ENCODE data around the gene HS6ST3.

The HS6ST3 gene

DNA sequence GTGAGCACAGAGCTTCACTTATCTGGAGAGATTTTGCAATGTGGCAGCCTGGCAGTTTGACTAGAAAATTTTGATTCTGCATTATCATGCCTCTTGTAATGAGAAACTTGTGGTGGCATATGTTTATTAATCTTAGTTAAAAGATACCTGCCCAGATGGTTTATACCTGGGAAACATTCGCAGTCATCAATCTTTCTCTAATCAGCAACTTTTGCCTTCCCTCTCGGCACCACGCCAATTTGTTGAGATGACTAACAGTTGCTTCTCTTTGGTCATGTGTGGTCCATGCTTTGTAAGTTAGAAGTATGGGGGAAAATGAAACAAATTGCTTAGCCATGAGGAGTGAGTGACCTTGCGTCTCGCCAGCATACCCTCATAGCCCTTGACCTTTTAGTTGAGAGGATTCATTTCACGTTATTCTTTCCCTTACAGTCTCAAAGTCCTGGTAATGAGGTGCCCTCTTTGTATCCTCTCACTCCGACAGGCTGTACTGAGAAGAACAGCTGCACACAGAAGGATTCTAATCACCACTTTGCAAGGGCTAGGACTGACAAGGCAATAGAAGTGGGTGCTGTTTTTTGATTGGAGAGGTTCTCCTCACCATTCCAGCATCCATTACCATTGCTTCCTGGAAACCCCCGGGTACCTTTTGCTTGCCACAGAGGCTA is 703.0 kb downstream of the HS6ST3 start:
- DNase-seq = no peak
- intact Hi-C loops (cut with DNase I; ENCODE audit: low total_unique reads) = no loop called here
- TF ChIP-seq, protein P1, sequence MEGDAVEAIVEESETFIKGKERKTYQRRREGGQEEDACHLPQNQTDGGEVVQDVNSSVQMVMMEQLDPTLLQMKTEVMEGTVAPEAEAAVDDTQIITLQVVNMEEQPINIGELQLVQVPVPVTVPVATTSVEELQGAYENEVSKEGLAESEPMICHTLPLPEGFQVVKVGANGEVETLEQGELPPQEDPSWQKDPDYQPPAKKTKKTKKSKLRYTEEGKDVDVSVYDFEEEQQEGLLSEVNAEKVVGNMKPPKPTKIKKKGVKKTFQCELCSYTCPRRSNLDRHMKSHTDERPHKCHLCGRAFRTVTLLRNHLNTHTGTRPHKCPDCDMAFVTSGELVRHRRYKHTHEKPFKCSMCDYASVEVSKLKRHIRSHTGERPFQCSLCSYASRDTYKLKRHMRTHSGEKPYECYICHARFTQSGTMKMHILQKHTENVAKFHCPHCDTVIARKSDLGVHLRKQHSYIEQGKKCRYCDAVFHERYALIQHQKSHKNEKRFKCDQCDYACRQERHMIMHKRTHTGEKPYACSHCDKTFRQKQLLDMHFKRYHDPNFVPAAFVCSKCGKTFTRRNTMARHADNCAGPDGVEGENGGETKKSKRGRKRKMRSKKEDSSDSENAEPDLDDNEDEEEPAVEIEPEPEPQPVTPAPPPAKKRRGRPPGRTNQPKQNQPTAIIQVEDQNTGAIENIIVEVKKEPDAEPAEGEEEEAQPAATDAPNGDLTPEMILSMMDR (IDR thresholded peaks at IDR 0.05) = no peak

DNA sequence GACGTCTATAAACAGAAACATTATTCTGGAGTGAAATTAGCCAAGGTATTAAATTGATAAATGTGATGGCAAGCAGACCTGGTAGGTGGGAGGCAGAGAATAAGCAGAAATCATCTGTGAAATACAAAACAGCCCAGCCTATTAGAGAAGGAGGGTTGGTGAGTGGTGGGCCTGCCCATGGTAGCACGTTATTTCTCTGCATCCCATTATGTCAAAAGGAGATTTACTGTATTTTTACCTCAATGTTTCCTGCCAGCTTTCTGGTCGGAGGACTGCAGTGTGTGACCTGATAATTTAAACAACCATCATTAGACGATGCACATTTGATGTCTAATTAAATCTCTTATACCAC is 703.5 kb downstream of the HS6ST3 start:
- TF ChIP-seq, protein P1 (IDR thresholded peaks at IDR 0.05) = no peak
- Histone ChIP-seq H3K27me3 (no peaks in the 10 kb centered on the region), H3K4me3 (no peak overlapping the region), H3K27ac (no peak overlapping the region), H3K4me1 (peaks cover 0 to 14% (median 0%) of the 10 kb centered on the region in 4 donors), H3K9me3 (no peaks in the 10 kb centered on the region), H3K36me3 (no peaks in the 10 kb centered on the region)
- intact Hi-C loops (cut with DNase I; ENCODE audit: low total_unique reads) = no loop called here
- no peak for DNase-seq

More for the DNA sequence above, 703.0 kb downstream of the HS6ST3 start:
- Histone ChIP-seq H3K27me3 (no peaks in the 10 kb centered on the region), H3K27ac (no peak overlapping the region), H3K9me3 (no peaks in the 10 kb centered on the region), H3K4me3 (no peak overlapping the region), H3K4me1 (peaks cover 0 to 14% (median 0%) of the 10 kb centered on the region in 4 donors), H3K36me3 (no peaks in the 10 kb centered on the region)

DNA sequence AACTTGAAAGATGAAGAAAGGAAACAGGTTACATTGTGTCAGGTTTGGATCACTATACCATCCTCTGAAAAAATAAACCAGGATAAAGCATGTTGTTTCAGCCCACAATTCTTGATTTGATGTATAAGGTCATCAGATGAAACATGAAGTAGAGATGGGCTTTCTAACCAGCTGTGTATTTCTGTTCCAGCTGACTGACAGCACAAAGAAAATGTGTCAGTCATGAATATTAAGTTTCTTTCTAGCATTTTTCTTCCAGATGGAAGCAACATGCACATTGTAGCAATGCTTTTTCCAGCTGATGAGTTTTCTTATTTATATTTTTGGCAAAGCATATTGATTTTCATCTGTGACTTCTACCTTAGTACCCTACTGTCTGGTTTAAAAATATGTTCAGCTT is 704.8 kb downstream of the HS6ST3 start:
- DNase-seq = no peak
- Histone ChIP-seq H3K4me1 (peaks cover 0 to 14% (median 0%) of the 10 kb centered on the region in 4 donors), H3K9me3 (no peaks in the 10 kb centered on the region), H3K27me3 (no peaks in the 10 kb centered on the region), H3K36me3 (no peaks in the 10 kb centered on the region), H3K27ac (no peak overlapping the region), H3K4me3 (no peak overlapping the region)
- TF ChIP-seq, protein P1 (IDR thresholded peaks at IDR 0.05) = no peak
- intact Hi-C loops (cut with DNase I; ENCODE audit: low total_unique reads) = no loop called here

DNA sequence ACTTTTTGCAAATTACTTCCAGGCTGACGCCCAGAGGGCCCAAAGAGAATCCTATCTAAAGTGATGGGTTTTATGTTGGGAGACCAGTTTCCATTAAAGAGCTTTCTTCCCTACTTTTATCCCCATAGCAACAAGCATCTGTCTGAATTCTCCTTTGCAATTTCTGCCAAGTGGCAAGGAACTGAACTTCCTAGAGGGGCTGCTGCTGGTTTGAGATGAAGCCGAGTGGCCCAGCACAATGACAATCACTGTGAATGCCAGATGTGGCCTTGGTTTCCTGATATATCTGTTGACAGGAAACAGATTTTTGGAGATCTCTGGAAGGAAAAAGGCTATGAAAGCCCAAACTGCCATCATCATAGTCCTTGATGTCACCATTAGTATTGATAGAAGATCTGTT is 705.8 kb downstream of the HS6ST3 start:
- intact Hi-C loops (cut with DNase I; ENCODE audit: low total_unique reads) = no loop called here
- Histone ChIP-seq H3K36me3 (no peaks in the 10 kb centered on the region), H3K27ac (no peak overlapping the region), H3K9me3 (no peaks in the 10 kb centered on the region), H3K27me3 (no peaks in the 10 kb centered on the region), H3K4me1 (peaks cover 0 to 6% (median 0%) of the 10 kb centered on the region in 4 donors), H3K4me3 (no peak overlapping the region)
- DNase-seq = no peak
- TF ChIP-seq, protein P1 (IDR thresholded peaks at IDR 0.05) = no peak

DNA sequence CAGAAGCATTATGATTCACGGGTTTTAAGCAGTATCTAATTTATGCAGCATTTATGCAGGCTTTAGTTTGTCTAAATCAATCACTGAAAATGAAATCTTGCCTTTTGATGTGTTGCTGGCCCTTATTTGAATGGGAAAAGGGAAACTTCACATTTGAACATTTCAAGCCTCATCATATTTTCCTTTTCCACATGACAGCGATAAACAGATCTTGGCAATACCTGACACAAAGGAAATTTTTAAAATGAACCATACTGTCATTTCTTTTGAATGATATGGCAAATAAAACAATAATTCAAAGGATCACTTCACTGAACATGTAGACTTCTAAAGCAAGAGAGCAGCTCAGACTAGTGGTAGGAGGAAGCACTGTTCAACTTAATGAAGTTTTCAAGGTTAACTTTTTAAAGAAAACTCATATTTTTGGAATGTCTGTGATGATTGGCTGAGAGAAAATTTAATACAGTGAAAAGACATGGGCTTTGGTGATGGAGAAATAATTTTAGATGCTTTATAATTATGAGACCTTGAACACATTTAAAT is 706.3 kb downstream of the HS6ST3 start:
- Histone ChIP-seq H3K27ac (no peak overlapping the region), H3K27me3 (no peaks in the 10 kb centered on the region), H3K4me1 (peaks cover 0 to 3% (median 0%) of the 10 kb centered on the region in 4 donors), H3K4me3 (no peak overlapping the region), H3K9me3 (no peaks in the 10 kb centered on the region), H3K36me3 (no peaks in the 10 kb centered on the region)
- DNase-seq = no peak
- intact Hi-C loops (cut with DNase I; ENCODE audit: low total_unique reads) = no loop called here
- TF ChIP-seq, protein P1 (IDR thresholded peaks at IDR 0.05) = peak in 1 of 2 experiments; percentile 18

Data from tibial artery (tissue), 4 donors.